OCI-LY1 (cell line): ENCODE measurements around the gene SLC30A9.

Source experiments
- H2AFZ ChIP-seq: fragments of 200-600 bp; sonication (generic), shearing (Covaris generic); 2 replicates; pipeline ENCODE4 v1.6.0; 2014; ENCODE audit warnings: antibody characterized with exemption, mild to moderate bottlenecking, low read length
- H3F3A ChIP-seq: fragments of 200-600 bp; sonication (generic), shearing (Covaris generic); 2 replicates; pipeline ENCODE4 v1.6.0; 2014; ENCODE audit warnings: mild to moderate bottlenecking, antibody characterized with exemption, low read length, moderate library complexity; ENCODE audit not compliant: insufficient read depth
- H3K27ac ChIP-seq: fragments of 200-600 bp; sonication (generic); 2 replicates; pipeline ENCODE4 v1.5.1; 2014; ENCODE audit warnings: low read length, mixed run types, mild to moderate bottlenecking, low read depth; ENCODE audit not compliant: poor library complexity, severe bottlenecking
- H3K27me3 ChIP-seq: fragments of 200-600 bp; sonication (generic); 2 replicates; pipeline ENCODE4 v1.6.0; 2014; ENCODE audit warnings: antibody characterized with exemption, mild to moderate bottlenecking, low read length, moderate library complexity; ENCODE audit not compliant: insufficient read depth
- H3K36me3 ChIP-seq: fragments of 200-600 bp; sonication (generic); 2 replicates; pipeline ENCODE4 v1.6.1; 2014; ENCODE audit warnings: mild to moderate bottlenecking, antibody characterized with exemption, low read length, moderate library complexity, mixed read lengths; ENCODE audit not compliant: insufficient read depth
- H3K4me1 ChIP-seq: fragments of 200-600 bp; sonication (generic); 2 replicates; pipeline ENCODE4 v1.5.1; 2014; ENCODE audit warnings: mild to moderate bottlenecking, low read length, moderate library complexity; ENCODE audit not compliant: insufficient read depth, severe bottlenecking
- H3K4me2 ChIP-seq: fragments of 200-600 bp; sonication (generic), shearing (Covaris generic); 2 replicates; pipeline ENCODE4 v1.6.1; 2014; ENCODE audit warnings: low read length
- H3K4me3 ChIP-seq: fragments of 200-600 bp; sonication (generic); 2 replicates; pipeline ENCODE4 v1.5.1; 2014; ENCODE audit warnings: low read length, low read depth, mild to moderate bottlenecking, mixed read lengths; ENCODE audit not compliant: poor library complexity, severe bottlenecking
- H3K79me2 ChIP-seq: fragments of 200-600 bp; shearing (Covaris generic); 2 replicates; pipeline ENCODE4 v1.6.1; 2016; ENCODE audit warnings: mixed run types, low read length, mixed read lengths; ENCODE audit not compliant: insufficient read depth
- H3K9ac ChIP-seq: fragments of 200-600 bp; sonication (generic), shearing (Covaris generic); 2 replicates; pipeline ENCODE4 v1.6.1; 2014; ENCODE audit warnings: mild to moderate bottlenecking, low read length, mixed read lengths
- H3K9me2 ChIP-seq: fragments of 200-600 bp; sonication (generic), shearing (Covaris generic); 2 replicates; pipeline ENCODE4 v1.6.1; 2014; ENCODE audit warnings: low read depth, mild to moderate bottlenecking, low read length, mixed read lengths
- H3K9me3 ChIP-seq: fragments of 200-600 bp; shearing (Covaris generic); 2 replicates; pipeline ENCODE4 v1.6.1; 2014; ENCODE audit warnings: low read length, mixed read lengths
- H4K20me1 ChIP-seq: fragments of 200-600 bp; sonication (generic), shearing (Covaris generic); 2 replicates; pipeline ENCODE4 v1.6.0; 2016; ENCODE audit warnings: mild to moderate bottlenecking, low read length; ENCODE audit not compliant: insufficient read depth
- EZH2 ChIP-seq: fragments of 200-600 bp; sonication (generic), shearing (Covaris generic); IDR thresholded peaks from 2 replicates; pipeline ENCODE4 v1.8.0; 2017; ENCODE audit warnings: borderline replicate concordance, mixed run types, mild to moderate bottlenecking, antibody characterized with exemption, low read length, moderate library complexity, mixed read lengths
- TF ChIP-seq, protein P1 (sequence below): fragments of 200-600 bp; sonication (generic), shearing (Covaris generic); IDR thresholded peaks from 2 replicates; pipeline ENCODE4 v1.5.1; 2017; ENCODE audit warnings: mild to moderate bottlenecking, antibody characterized with exemption, low read length, moderate library complexity, mixed read lengths

Gene SLC30A9

DNA sequence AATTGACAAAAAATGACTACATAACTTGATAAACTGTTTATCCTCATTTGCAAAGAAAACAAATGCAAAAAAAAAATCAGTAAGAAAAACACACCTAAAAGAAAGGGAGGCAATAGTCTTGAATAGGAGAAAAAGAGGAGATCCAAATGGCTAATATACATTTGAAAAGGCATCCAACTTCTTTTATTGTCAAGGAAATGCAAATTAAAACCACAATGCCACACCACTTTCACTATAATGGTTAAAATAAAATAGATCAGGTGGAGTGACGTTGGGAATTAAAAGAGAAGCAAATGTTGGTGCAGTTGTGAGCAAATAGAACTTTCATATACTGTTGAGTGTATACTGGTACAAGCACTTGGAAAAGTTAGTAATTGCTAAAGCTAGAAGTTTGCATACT, 5.2 kb upstream of the SLC30A9 start:
- Histone ChIP-seq H3K4me2 (no peak overlapping the region), H2AFZ (no peak overlapping the region), H3K36me3 (no peaks in the 10 kb centered on the region), H3F3A (no peaks in the 10 kb centered on the region), H4K20me1 (no peaks in the 10 kb centered on the region), H3K9ac (no peak overlapping the region), H3K4me3 (no peak overlapping the region), H3K4me1 (peaks cover 13% of the 10 kb centered on the region), H3K9me2 (no peaks in the 10 kb centered on the region), H3K27me3 (no peaks in the 10 kb centered on the region), H3K27ac (no peak overlapping the region), H3K9me3 (no peaks in the 10 kb centered on the region), H3K79me2 (no peaks in the 10 kb centered on the region)
- TF ChIP-seq EZH2: no peak
- TF ChIP-seq, protein P1, sequence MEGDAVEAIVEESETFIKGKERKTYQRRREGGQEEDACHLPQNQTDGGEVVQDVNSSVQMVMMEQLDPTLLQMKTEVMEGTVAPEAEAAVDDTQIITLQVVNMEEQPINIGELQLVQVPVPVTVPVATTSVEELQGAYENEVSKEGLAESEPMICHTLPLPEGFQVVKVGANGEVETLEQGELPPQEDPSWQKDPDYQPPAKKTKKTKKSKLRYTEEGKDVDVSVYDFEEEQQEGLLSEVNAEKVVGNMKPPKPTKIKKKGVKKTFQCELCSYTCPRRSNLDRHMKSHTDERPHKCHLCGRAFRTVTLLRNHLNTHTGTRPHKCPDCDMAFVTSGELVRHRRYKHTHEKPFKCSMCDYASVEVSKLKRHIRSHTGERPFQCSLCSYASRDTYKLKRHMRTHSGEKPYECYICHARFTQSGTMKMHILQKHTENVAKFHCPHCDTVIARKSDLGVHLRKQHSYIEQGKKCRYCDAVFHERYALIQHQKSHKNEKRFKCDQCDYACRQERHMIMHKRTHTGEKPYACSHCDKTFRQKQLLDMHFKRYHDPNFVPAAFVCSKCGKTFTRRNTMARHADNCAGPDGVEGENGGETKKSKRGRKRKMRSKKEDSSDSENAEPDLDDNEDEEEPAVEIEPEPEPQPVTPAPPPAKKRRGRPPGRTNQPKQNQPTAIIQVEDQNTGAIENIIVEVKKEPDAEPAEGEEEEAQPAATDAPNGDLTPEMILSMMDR: no peak

GRCh38 chr4:41989994-41990364, 351 bp upstream of the SLC30A9 start:
- Histone ChIP-seq H4K20me1 (no peaks in the 10 kb centered on the region), H3K36me3 (no peaks in the 10 kb centered on the region), H2AFZ (peak overlapping the region; percentile 77), H3K27ac (no peak overlapping the region), H3K27me3 (no peaks in the 10 kb centered on the region), H3K9me2 (no peaks in the 10 kb centered on the region), H3K9me3 (no peaks in the 10 kb centered on the region), H3K79me2 (peaks cover 22% of the 10 kb centered on the region), H3K4me1 (peaks cover 32% of the 10 kb centered on the region), H3F3A (no peaks in the 10 kb centered on the region), H3K9ac (peak overlapping the region; percentile 75), H3K4me2 (peak overlapping the region; percentile 94), H3K4me3 (peak overlapping the region; percentile 85)
- TF ChIP-seq, protein P1: no peak
- TF ChIP-seq EZH2: no peak

DNA sequence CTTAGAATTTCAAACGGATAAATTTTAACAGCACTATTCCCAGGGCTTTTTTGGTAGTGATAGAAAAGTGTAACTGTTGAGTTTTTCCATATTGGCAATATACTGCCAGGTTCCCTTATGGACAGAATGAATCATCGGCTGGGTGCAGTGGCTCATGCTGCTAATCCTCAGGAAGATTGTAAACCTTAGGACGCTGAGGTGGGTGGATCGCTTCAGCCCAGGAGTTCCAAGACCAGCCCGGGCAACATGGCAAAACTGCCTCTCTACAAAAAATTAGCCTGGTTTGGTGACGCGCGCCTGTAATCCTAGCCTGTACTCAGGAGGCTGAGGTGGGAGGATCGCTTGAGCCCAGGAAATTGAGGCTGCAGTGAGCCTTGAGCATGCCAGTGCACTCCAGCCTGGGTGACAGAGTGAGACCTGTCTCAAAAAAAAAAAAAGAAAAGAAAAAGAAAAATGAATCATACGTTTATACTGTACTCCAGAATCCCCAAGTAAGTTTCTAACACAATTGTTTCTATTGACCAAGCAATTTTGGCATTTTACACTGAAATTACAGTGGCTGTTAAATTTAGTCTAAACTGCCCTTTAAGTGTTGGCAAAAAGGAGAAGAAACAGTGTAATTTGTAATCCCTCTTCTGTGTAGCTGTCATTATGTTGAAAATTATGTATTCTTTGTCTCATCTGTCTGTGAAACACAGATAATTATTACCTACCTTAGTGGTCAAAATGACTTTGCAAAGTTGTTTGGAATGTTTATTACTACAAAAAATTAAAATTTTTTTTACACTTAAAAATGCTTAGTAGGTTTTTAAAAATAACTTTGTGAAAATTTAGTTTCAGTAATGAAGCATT, 1.8 kb downstream of the SLC30A9 start:
- Histone ChIP-seq H3K79me2 (peaks cover 22% of the 10 kb centered on the region), H3K27ac (no peak overlapping the region), H3K36me3 (no peaks in the 10 kb centered on the region), H3K4me2 (peak overlapping the region; percentile 94), H3K9me2 (no peaks in the 10 kb centered on the region), H4K20me1 (no peaks in the 10 kb centered on the region), H3K4me3 (peak overlapping the region; percentile 85), H3K9me3 (no peaks in the 10 kb centered on the region), H3K27me3 (no peaks in the 10 kb centered on the region), H2AFZ (no peak overlapping the region), H3F3A (no peaks in the 10 kb centered on the region), H3K4me1 (peaks cover 32% of the 10 kb centered on the region), H3K9ac (peak overlapping the region; percentile 80; the same call in 1 of the 2 replicates)
- TF ChIP-seq, protein P1: no peak
- TF ChIP-seq EZH2: no peak
